CD14-positive monocyte (primary cell): ENCODE results near the gene ARHGAP32. TPM values are rescaled to one million over a fixed set of nuclear protein-coding genes. Genes with fewer than 3 reads are reported as not detected.

Experiments
- DNase-seq, 3 donors: peaks; one replicate each; pipeline ENCODE4 v3.0.0-alpha.2; 2011 to 2022
- H2AFZ ChIP-seq: 2 replicates; pipeline ENCODE4 v1.6.0; 2012; ENCODE audit warnings: mild to moderate bottlenecking, low read depth, low read length, inconsistent platforms; ENCODE audit not compliant: insufficient read depth, poor library complexity, severe bottlenecking
- H3K27ac ChIP-seq, 2 donors: 1 replicate in 1 of 2; 2 replicates in 1 of 2; pipeline ENCODE4 v1.5.1; 2012 to 2013; ENCODE audit warnings: low read length in 2 of 2, control low read depth in 1 of 2, inconsistent platforms in 1 of 2, low read depth in 1 of 2, mild to moderate bottlenecking in 1 of 2
- H3K27me3 ChIP-seq, 2 donors: one replicate each; pipeline versions ENCODE4 v1.6.0 to v1.6.1; 2011 to 2013; ENCODE audit warnings: low read length in 2 of 2; ENCODE audit not compliant: control insufficient read depth in 2 of 2, insufficient read depth in 2 of 2
- H3K36me3 ChIP-seq, 2 donors: replicated peaks in 1 of 2; 1 replicate in 1 of 2; 2 replicates in 1 of 2; pipeline versions ENCODE4 v1.5.1 to v1.6.1; 2012 to 2013; ENCODE audit warnings: low read length in 2 of 2, control low read depth in 1 of 2, inconsistent platforms in 1 of 2, mild to moderate bottlenecking in 1 of 2; ENCODE audit not compliant: insufficient read depth in 2 of 2, control insufficient read depth in 1 of 2
- H3K4me1 ChIP-seq, 2 donors: 1 replicate in 1 of 2; 2 replicates in 1 of 2; pipeline versions ENCODE4 v1.5.1 to v1.6.1; 2012 to 2013; ENCODE audit warnings: low read length in 2 of 2, control low read depth in 1 of 2, inconsistent platforms in 1 of 2, mild to moderate bottlenecking in 1 of 2, moderate library complexity in 1 of 2; ENCODE audit not compliant: insufficient read depth in 2 of 2, control insufficient read depth in 1 of 2
- H3K4me2 ChIP-seq: replicated peaks from 2 replicates; pipeline ENCODE3; 2012; ENCODE audit warnings: low read length, moderate library complexity, mild to moderate bottlenecking; ENCODE audit not compliant: poor library complexity, severe bottlenecking; ENCODE audit errors: extremely low read depth
- H3K4me3 ChIP-seq, 3 experiments: fragments of 200-600 bp in 1 of 3; sonication (generic) in 1 of 3; replicated peaks in 1 of 3; 1 replicate in 2 of 3; 2 replicates in 1 of 3; pipeline ENCODE4 v1.5.1; 2011 to 2013; ENCODE audit warnings: low read length in 3 of 3, mild to moderate bottlenecking in 3 of 3, control low read depth in 2 of 3, low read depth in 2 of 3, inconsistent platforms in 1 of 3, moderate library complexity in 1 of 3
- H3K79me2 ChIP-seq: 2 replicates; pipeline ENCODE4 v1.6.0; 2012; ENCODE audit warnings: mild to moderate bottlenecking, control low read depth, inconsistent platforms, low read length, moderate library complexity; ENCODE audit not compliant: insufficient read depth
- H3K9ac ChIP-seq: 2 replicates; pipeline ENCODE4 v1.6.0; 2017; ENCODE audit warnings: low read length, mild to moderate bottlenecking; ENCODE audit not compliant: insufficient read depth, poor library complexity, severe bottlenecking
- H3K9me3 ChIP-seq, 2 donors: replicated peaks in 1 of 2; 1 replicate in 1 of 2; 2 replicates in 1 of 2; pipeline versions ENCODE4 v1.5.1 to v1.6.1; 2012 to 2013; ENCODE audit warnings: low read length in 2 of 2, control low read depth in 1 of 2; ENCODE audit not compliant: control insufficient read depth in 1 of 2, insufficient read depth in 1 of 2
- H4K20me1 ChIP-seq: 2 replicates; pipeline ENCODE4 v1.6.0; 2012; ENCODE audit warnings: mild to moderate bottlenecking, low read length, control low read depth, moderate library complexity; ENCODE audit not compliant: insufficient read depth
- H3K27ac Mint-ChIP-seq, 7 donors: one replicate each; pipeline ENCODE4 v1.8.0; 2020; ENCODE audit warnings: mild to moderate bottlenecking in 7 of 7, mixed read lengths in 7 of 7, moderate library complexity in 6 of 7, inconsistent platforms in 2 of 7
- H3K27me3 Mint-ChIP-seq, 3 donors: one replicate each; pipeline ENCODE4 v1.8.0; 2021 to 2022; ENCODE audit warnings: low read depth in 3 of 3, mild to moderate bottlenecking in 3 of 3, mixed read lengths in 3 of 3, moderate library complexity in 3 of 3, inconsistent platforms in 1 of 3
- H3K36me3 Mint-ChIP-seq, 2 donors: one replicate each; pipeline ENCODE4 v1.8.0; 2020; ENCODE audit warnings: mixed read lengths in 2 of 2, inconsistent platforms in 1 of 2, mild to moderate bottlenecking in 1 of 2
- H3K4me1 Mint-ChIP-seq: one replicate; pipeline ENCODE4 v1.8.0; 2020; ENCODE audit warnings: mild to moderate bottlenecking, mixed read lengths
- H3K4me3 Mint-ChIP-seq, 2 donors: one replicate each; pipeline ENCODE4 v1.8.0; 2020; ENCODE audit warnings: mild to moderate bottlenecking in 2 of 2, mixed read lengths in 2 of 2, moderate library complexity in 1 of 2
- H3K9me3 Mint-ChIP-seq, 7 donors: one replicate each; pipeline ENCODE4 v1.8.0; 2020 to 2022; ENCODE audit warnings: mixed read lengths in 7 of 7, mild to moderate bottlenecking in 6 of 7, moderate library complexity in 6 of 7, inconsistent platforms in 2 of 7
- CTCF ChIP-seq: fragments of 200-600 bp; IDR thresholded peaks from one replicate; pipeline ENCODE4 v1.8.0; 2022; ENCODE audit warnings: antibody characterized with exemption, mild to moderate bottlenecking
- WGBS: methylation state at CpG from one replicate; pipeline ENCODE4 v1.1.5; 2013; ENCODE audit warnings: missing lambda C conversion rate; ENCODE audit not compliant: insufficient coverage; 5-methylcytosine and 5-hydroxymethylcytosine counted together
- intact Hi-C, 2 donors: fragments of 100-400 bp; cut with micrococcal nuclease; formaldehyde crosslinking; loops; one replicate each; pipeline versions ENCODE4 v1.15.0 to v1.15.1; 2023
- polyA plus RNA-seq, 3 donors: library from polyadenylated mRNA; depleted of rRNA in 1 of 3; unstranded in 2 of 3; stranded (reverse) in 1 of 3; fragments of 300-500 nt in 2 of 3; fragments of >200 nt in 1 of 3; fragmentation: Illumina TruSeq in 2 of 3; gene quantifications; 1 replicate in 2 of 3; 2 replicates in 1 of 3; pipeline ENCODE4 v1.2.3, GENCODE V29; 2012 to 2021

Gene ARHGAP32
- polyA plus RNA-seq, 3 donors, result 0.13 to 3.4 (median 0.72) TPM

- no peak for DNase-seq
- H3K27me3 ChIP-seq, result no peaks in the 10 kb centered on the region
- Mint-ChIP-seq H3K36me3 (no peaks in the 10 kb centered on the region), H3K27me3 (peaks cover 2 to 6% (median 4%) of the 10 kb centered on the region in 3 donors), H3K4me1 (peaks cover 1% of the 10 kb centered on the region), H3K9me3 (peaks cover 0 to 3% (median 0%) of the 10 kb centered on the region in 7 donors), H3K4me3 (no peak overlapping the region), H3K27ac (no peak overlapping the region)
- H3K36me3 ChIP-seq, result no peaks in the 10 kb centered on the region
- H2AFZ ChIP-seq, result no peak overlapping the region
- 93% methylated on average over 7 of the region's 7 CpGs for WGBS
- intact Hi-C loops, result no loop called here
- no peak overlapping the region for H3K9ac ChIP-seq
- H3K79me2 ChIP-seq, result no peaks in the 10 kb centered on the region
- H3K4me1 ChIP-seq, result no peaks in the 10 kb centered on the region
- no peak for TF ChIP-seq CTCF
- peaks cover 0 to 2% of the 10 kb centered on the region in 2 donors for H3K9me3 ChIP-seq
- H4K20me1 ChIP-seq, result no peaks in the 10 kb centered on the region
- H3K4me2 ChIP-seq, result no peak overlapping the region
- H3K4me3 ChIP-seq, result no peak overlapping the region
- H3K27ac ChIP-seq, result no peak overlapping the region
These were observed 257.8 kb downstream of the ARHGAP32 start for GRCh38 chr11:128934351-128934750.

GRCh38 chr11:128933481-128934178 lies 258.5 kb downstream of the ARHGAP32 start:
- Histone ChIP-seq H3K27ac (no peak overlapping the region), H3K4me1 (peaks cover 0 to under 1% of the 10 kb centered on the region in 2 donors), H3K36me3 (no peaks in the 10 kb centered on the region), H4K20me1 (no peaks in the 10 kb centered on the region), H3K9me3 (peaks cover 0 to 2% of the 10 kb centered on the region in 2 donors), H3K79me2 (no peaks in the 10 kb centered on the region), H3K27me3 (no peaks in the 10 kb centered on the region), H3K4me2 (no peak overlapping the region), H3K9ac (no peak overlapping the region), H3K4me3 (no peak overlapping the region), H2AFZ (no peak overlapping the region)
- Mint-ChIP-seq H3K4me3 (no peak overlapping the region), H3K27ac (no peak overlapping the region), H3K27me3 (peaks cover 2 to 4% (median 4%) of the 10 kb centered on the region in 3 donors), H3K4me1 (peaks cover 3% of the 10 kb centered on the region), H3K36me3 (no peaks in the 10 kb centered on the region), H3K9me3 (peaks cover 0 to 3% (median 0%) of the 10 kb centered on the region in 7 donors)
- intact Hi-C loops, result no loop called here
- WGBS, result 75% methylated on average over 5 of the region's 7 CpGs
- TF ChIP-seq CTCF, result no peak
- no peak for DNase-seq
